ENCODE results near the gene CBS.
"Not testable (repeated sequence)": the region's sequence is repeated elsewhere in the genome, so short reads cannot be mapped to it uniquely, and the experiment has no call there.

CBS gene

DNA sequence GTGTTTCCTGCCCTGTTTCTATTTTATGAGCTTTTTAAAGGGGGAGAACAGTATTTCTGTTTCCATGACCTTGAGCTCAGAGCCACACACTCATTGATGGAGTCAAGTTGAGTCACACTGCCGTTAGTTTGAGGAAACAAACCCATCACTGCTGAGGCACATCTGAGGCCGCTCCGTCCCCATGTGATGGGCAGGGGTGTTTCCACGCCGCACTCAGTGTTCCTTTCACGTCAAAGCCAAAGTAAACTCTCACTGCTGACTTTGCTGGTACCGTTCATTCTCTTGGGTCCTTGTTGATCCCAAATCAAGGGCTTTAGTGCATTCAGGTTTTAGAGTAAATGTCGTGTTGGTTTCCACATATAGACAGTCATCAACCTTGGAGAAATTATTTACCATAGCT, 52.5 kb downstream of the CBS start:
- no peak for DNase-seq

DNA sequence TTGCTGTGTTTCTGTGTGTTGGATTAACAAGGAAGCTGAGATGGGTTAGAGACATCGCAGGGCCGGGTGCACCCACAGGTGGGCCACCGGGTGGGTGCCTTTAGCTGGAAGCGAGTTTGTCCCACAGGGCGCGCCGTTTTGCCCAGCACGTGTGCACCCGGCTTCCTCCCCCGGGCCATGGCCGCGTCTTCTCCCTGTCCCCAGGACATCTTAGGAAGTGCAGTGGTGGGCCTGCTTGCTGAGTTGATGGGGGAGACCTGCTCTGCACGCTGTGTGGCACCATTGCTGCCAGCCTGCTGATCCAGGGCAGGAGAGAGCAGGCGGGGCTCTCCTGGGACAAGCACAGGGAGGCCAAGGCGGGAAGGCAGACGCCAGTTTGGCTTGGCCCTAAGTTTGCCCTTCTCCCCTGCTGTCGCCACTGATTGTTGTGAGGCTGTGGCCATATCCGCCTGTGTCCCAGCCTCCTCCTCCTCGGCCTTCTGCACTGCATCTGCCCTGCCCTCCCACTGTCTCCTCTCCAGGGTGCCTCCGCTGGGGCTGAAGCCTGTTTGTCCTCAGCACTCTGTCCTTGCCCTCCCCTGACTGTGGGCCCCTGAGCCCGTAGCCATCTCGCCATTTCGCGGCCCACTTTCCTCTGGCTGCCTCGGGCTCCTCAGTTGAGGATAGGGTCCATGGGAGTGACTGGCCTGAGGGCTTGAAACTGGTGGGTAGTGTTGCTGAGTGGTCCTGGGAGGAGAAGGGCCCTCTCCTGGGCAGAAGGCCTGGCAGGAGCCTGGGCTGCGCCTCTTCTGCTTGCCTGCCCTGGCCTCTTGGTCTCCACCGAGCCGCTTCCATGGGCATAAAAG, 53.7 kb downstream of the CBS start:
- DNase-seq: no peak

- DNase-seq: no peak
These were observed 54.4 kb downstream of the CBS start for GRCh38 chr21:43021191-43021590.

DNA sequence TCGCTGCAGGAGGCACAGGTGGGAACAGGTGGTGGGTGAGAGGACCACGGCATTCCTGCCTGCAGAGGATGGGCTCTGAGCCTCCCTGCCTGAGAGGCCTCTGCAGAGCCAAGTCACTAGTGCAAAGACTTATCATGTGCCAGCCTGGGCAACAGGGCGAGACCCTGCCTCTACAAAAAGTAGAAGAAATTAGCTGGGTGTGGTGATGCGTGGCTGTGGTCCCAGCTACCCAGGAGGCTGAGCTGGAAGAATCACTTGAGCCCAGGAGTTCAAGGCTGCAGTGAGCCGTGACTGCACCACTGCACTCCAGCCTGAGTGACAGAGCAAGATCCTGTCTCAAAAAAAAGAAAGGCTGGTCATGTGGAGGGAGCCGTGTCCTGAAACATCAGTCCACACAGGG, 54.9 kb downstream of the CBS start:
- DNase-seq: no peak

GRCh38 chr21:43020177-43020576, 55.5 kb downstream of the CBS start:
- DNase-seq: no peak

GRCh38 chr21:43018519-43018918, 57.1 kb downstream of the CBS start:
- no peak for DNase-seq

- no peak for DNase-seq
These were observed 58.9 kb downstream of the CBS start for GRCh38 chr21:43016728-43017127.

GRCh38 chr21:43015906-43016540, 59.6 kb downstream of the CBS start:
- DNase-seq: no peak

GRCh38 chr21:43012596-43012995, 63.0 kb downstream of the CBS start:
- DNase-seq: no peak

DNA sequence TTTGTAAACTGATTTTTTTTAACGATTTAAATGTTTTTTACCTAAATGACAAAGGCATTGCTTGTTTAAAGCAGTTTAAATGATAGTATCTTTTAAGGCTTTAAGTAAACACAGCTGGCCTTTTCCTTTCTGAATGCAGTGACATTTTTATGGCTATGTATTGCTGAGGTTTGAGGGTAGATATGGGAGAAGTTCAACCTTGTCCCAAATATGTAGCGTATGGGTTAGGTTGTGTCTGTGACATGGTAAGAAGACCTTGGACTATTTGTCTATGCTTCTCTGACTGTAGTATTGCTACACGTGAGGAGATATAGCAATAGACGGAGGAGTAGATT, 68.8 kb downstream of the CBS start:
- no peak for DNase-seq

GRCh38 chr21:43006051-43006873, 69.4 kb downstream of the CBS start:
- not testable (repeated sequence) for DNase-seq

DNA sequence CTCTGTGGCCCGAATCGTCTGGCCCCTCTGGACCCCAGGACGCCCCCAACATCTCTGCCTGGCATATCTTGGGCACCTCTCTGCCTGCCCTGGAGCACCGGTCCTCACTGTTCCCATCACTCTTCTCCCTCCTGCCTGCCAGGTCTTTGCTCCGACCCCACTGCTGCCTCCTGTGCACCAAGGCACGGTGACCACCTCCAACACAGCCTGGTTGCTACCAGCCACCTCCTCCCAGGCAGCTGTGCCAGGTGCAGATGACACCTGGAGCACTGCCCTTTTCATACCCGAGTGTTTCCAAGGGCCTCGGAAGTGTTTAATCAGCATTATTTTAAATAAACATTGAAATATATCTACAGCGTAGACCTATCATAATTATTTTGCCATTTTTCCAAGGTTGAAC, 70.0 kb downstream of the CBS start:
- no peak for DNase-seq

DNA sequence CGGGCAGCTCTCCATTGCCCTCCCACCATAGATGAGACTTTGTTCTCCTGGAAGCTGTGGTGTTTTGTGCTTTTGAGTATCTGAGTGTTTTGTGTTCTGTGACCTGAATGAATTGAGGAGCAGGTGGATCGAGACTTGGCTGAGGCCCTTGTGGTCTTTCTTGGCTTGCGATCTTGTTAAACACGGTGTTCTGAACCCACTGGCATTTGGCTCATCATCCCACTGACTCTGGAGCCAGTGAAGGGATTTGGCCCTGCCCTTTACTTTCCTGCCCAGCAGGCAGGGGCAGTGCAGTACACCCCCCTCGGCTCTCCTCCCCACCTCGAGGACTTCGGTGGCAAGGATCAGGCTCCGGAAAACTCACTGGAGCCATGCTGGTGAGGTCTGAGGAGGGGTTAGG, 70.7 kb downstream of the CBS start:
- no peak for DNase-seq

Measured in SIG-M5 (cell line).